Type B pancreatic cell (in vitro differentiated cells): ENCODE measurements around the gene FGFRL1. TPM values are rescaled to one million over a fixed set of nuclear protein-coding genes. Genes with fewer than 3 reads are reported as not detected.

Experiments
- DNase-seq: peaks from one replicate; pipeline ENCODE4 v3.0.0; 2021; ENCODE audit warnings: mixed read lengths; ENCODE audit not compliant: unreplicated experiment; ENCODE audit errors: extremely low spot score
- H3K27ac Mint-ChIP-seq: 2 replicates; pipeline ENCODE4 v1.8.0; 2021; ENCODE audit warnings: mild to moderate bottlenecking, mixed read lengths
- H3K27me3 Mint-ChIP-seq: 2 replicates; pipeline ENCODE4 v1.8.0; 2021; ENCODE audit warnings: mixed read lengths
- H3K36me3 Mint-ChIP-seq: 2 replicates; pipeline ENCODE4 v1.8.0; 2021; ENCODE audit warnings: mixed read lengths
- H3K4me1 Mint-ChIP-seq: one replicate; pipeline ENCODE4 v1.8.0; 2021; ENCODE audit warnings: mixed read lengths; ENCODE audit not compliant: unreplicated experiment
- H3K4me3 Mint-ChIP-seq: 2 replicates; pipeline ENCODE4 v1.8.0; 2021; ENCODE audit warnings: mild to moderate bottlenecking, mixed read lengths
- H3K9me3 Mint-ChIP-seq: 2 replicates; pipeline ENCODE4 v1.8.0; 2021; ENCODE audit warnings: mixed read lengths
- CTCF ChIP-seq: fragments of 200-600 bp; sonication (generic); conservative IDR thresholded peaks from 2 replicates; pipeline ENCODE4 v1.5.0; 2021; ENCODE audit warnings: antibody characterized with exemption, mild to moderate bottlenecking
- total RNA-seq: library from RNA; stranded (reverse); gene quantifications from 2 replicates; pipeline ENCODE4 v1.2.1, GENCODE V29; 2021; ENCODE audit warnings: low replicate concordance

Gene FGFRL1
- total RNA-seq, 1 donor from 2014 or later, result 30.9 TPM

- no peak for TF ChIP-seq CTCF
- no peaks in the 10 kb centered on the region for H3K36me3 Mint-ChIP-seq
- DNase-seq, result no peak
- peaks cover 8% of the 10 kb centered on the region for H3K4me1 Mint-ChIP-seq
- H3K9me3 Mint-ChIP-seq, result no peaks in the 10 kb centered on the region
- no peak overlapping the region for H3K4me3 Mint-ChIP-seq
- peaks cover 47% of the 10 kb centered on the region for H3K27me3 Mint-ChIP-seq
- H3K27ac Mint-ChIP-seq, result no peak overlapping the region
These were observed 45.4 kb downstream of the FGFRL1 start for GRCh38 chr4:1056671-1057402.

DNA sequence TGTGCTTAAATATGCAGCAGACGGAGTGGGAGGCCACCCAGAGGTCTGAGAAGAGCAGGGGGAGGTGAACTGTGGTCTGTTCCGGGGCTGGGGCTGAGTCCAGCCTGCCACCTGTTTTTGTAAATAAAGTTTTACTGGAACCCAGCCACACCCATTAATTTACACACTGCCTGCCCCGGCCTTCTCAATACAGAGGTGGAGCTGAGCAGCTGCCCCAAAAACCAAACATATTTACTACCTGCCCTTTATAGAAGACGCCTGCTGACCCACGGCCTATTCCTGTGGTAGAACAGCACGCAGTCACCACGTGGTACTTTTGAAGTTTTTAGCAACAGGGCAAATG lies 45.9 kb downstream of the FGFRL1 start:
- TF ChIP-seq CTCF, result no peak
- no peaks in the 10 kb centered on the region for H3K36me3 Mint-ChIP-seq
- DNase-seq, result no peak
- no peaks in the 10 kb centered on the region for H3K9me3 Mint-ChIP-seq
- no peak overlapping the region for H3K4me3 Mint-ChIP-seq
- no peak overlapping the region for H3K27ac Mint-ChIP-seq
- peaks cover 12% of the 10 kb centered on the region for H3K4me1 Mint-ChIP-seq
- H3K27me3 Mint-ChIP-seq, result peaks cover 49% of the 10 kb centered on the region

- Mint-ChIP-seq H3K36me3 (no peaks in the 10 kb centered on the region), H3K9me3 (no peaks in the 10 kb centered on the region), H3K27ac (no peak overlapping the region), H3K27me3 (peaks cover 48% of the 10 kb centered on the region), H3K4me3 (no peak overlapping the region), H3K4me1 (peaks cover 9% of the 10 kb centered on the region)
- TF ChIP-seq CTCF, result no peak
- DNase-seq, result no peak
These were observed 47.0 kb downstream of the FGFRL1 start for GRCh38 chr4:1058198-1058996.

GRCh38 chr4:1058997-1059665 lies 47.7 kb downstream of the FGFRL1 start:
- H3K27ac Mint-ChIP-seq, result no peak overlapping the region
- TF ChIP-seq CTCF, result no peak
- H3K36me3 Mint-ChIP-seq, result no peaks in the 10 kb centered on the region
- H3K4me3 Mint-ChIP-seq, result no peak overlapping the region
- H3K9me3 Mint-ChIP-seq, result no peaks in the 10 kb centered on the region
- H3K27me3 Mint-ChIP-seq, result peaks cover 50% of the 10 kb centered on the region
- no peak for DNase-seq
- peaks cover 9% of the 10 kb centered on the region for H3K4me1 Mint-ChIP-seq

GRCh38 chr4:1060121-1060520 lies 48.7 kb downstream of the FGFRL1 start:
- Mint-ChIP-seq H3K4me3 (no peak overlapping the region), H3K27ac (no peak overlapping the region), H3K27me3 (peaks cover 60% of the 10 kb centered on the region), H3K36me3 (no peaks in the 10 kb centered on the region), H3K4me1 (peaks cover 9% of the 10 kb centered on the region), H3K9me3 (no peaks in the 10 kb centered on the region)
- DNase-seq, result no peak
- TF ChIP-seq CTCF, result no peak
